Fibroblast of lung (primary cell): ENCODE measurements around the gene NOS3. TPM values are rescaled to one million over a fixed set of nuclear protein-coding genes. Genes with fewer than 3 reads are reported as not detected.

Source experiments
- DNase-seq, 2 donors: peaks; one replicate each; pipeline versions ENCODE4 v3.0.0 to v3.0.0-alpha.2; 2010; ENCODE audit warnings: low read depth in 2 of 2
- H2AFZ ChIP-seq: 2 replicates; pipeline ENCODE4 v1.5.1; 2012; ENCODE audit warnings: low read length, control low read depth, inconsistent platforms
- H3K27ac ChIP-seq: 2 replicates; pipeline ENCODE4 v1.5.1; 2011; ENCODE audit warnings: low read length, control low read depth; ENCODE audit not compliant: insufficient read depth
- H3K27me3 ChIP-seq: 2 replicates; pipeline ENCODE4 v1.5.1; 2011; ENCODE audit warnings: mild to moderate bottlenecking, low read length; ENCODE audit not compliant: control insufficient read depth, insufficient read depth
- H3K36me3 ChIP-seq: 2 replicates; pipeline ENCODE4 v1.5.1; 2011; ENCODE audit warnings: low read length; ENCODE audit not compliant: control insufficient read depth, insufficient read depth
- H3K4me1 ChIP-seq: 2 replicates; pipeline ENCODE4 v1.5.1; 2011; ENCODE audit warnings: low read length; ENCODE audit not compliant: control insufficient read depth, insufficient read depth; ENCODE audit errors: extremely low read depth
- H3K4me2 ChIP-seq: 2 replicates; pipeline ENCODE4 v1.5.1; 2011; ENCODE audit warnings: low read length, control low read depth; ENCODE audit not compliant: insufficient read depth; ENCODE audit errors: extremely low read depth
- H3K4me3 ChIP-seq, 4 experiments: fragments of 200-600 bp in 1 of 4; sonication (generic) in 1 of 4; replicated peaks in 1 of 4; 2 replicates each; pipeline ENCODE4 v1.5.1; 2011 to 2016; ENCODE audit warnings: low read length in 4 of 4, low read depth in 3 of 4, mild to moderate bottlenecking in 3 of 4, control low read depth in 2 of 4, inconsistent platforms in 1 of 4, mixed read lengths in 1 of 4; ENCODE audit not compliant: insufficient read depth in 1 of 4; ENCODE audit errors: control extremely low read depth in 1 of 4
- H3K79me2 ChIP-seq: 2 replicates; pipeline ENCODE4 v1.5.1; 2012; ENCODE audit warnings: mild to moderate bottlenecking, low read length, inconsistent platforms; ENCODE audit not compliant: control insufficient read depth, insufficient read depth
- H3K9ac ChIP-seq: 2 replicates; pipeline ENCODE4 v1.5.1; 2011; ENCODE audit warnings: mild to moderate bottlenecking, low read length, control low read depth; ENCODE audit not compliant: insufficient read depth
- H3K9me3 ChIP-seq: 2 replicates; pipeline ENCODE4 v1.5.1; 2012; ENCODE audit warnings: low read depth, low read length; ENCODE audit not compliant: control insufficient read depth, insufficient read depth
- H4K20me1 ChIP-seq: 2 replicates; pipeline ENCODE4 v1.5.1; 2011; ENCODE audit warnings: low read length; ENCODE audit not compliant: control insufficient read depth, insufficient read depth; ENCODE audit errors: extremely low read depth
- EZH2 ChIP-seq: IDR thresholded peaks from 2 replicates; pipeline ENCODE4 v1.5.1; 2012; ENCODE audit warnings: low read length, control low read depth, mild to moderate bottlenecking; ENCODE audit errors: missing control alignments
- polyA plus RNA-seq, 2 donors: library from polyadenylated mRNA; depleted of rRNA in 1 of 2; stranded (reverse) in 1 of 2; unstranded in 1 of 2; fragments of >200 nt; gene quantifications; 2 replicates each; pipeline ENCODE4 v1.2.1, GENCODE V29; 2011 to 2012; ENCODE audit warnings: missing spikeins in 1 of 2
- total RNA-seq: library from RNA; depleted of rRNA; stranded (reverse); fragments of >200 nt; gene quantifications from 2 replicates; pipeline ENCODE4 v1.2.1, GENCODE V29; 2014
- TF ChIP-seq, protein P1 (sequence below), 2 donors: IDR thresholded peaks in 1 of 2; conservative IDR thresholded peaks in 1 of 2; 1 replicate in 1 of 2; 2 replicates in 1 of 2; pipeline ENCODE4 v1.5.1; 2011 to 2012; ENCODE audit warnings: low read length in 2 of 2, control low read depth in 1 of 2, inconsistent platforms in 1 of 2, low read depth in 1 of 2, mild to moderate bottlenecking in 1 of 2

Gene NOS3
- total and polyA plus RNA-seq, 2 donors (not counting 1 experiment from before 2014, with no cell fraction given) = 0.12 to 0.50 TPM

DNA sequence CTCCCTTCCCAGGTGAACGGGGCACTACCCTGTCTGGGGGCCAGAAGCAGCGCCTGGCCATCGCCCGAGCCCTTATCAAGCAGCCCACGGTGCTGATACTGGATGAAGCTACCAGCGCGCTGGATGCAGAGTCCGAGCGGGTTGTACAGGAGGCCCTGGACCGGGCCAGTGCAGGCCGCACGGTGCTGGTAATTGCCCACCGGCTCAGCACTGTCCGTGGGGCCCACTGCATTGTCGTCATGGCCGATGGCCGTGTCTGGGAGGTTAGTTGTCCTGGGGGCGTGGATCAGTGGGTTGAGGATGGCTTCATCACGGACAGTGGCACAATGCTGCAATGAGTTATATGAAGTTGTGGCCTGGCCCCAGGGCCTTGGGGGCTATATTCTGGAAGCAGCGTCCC is 53.1 kb downstream of the NOS3 start:
- Histone ChIP-seq H3K4me3 (no peak overlapping the region), H3K4me2 (no peak overlapping the region), H3K27ac (no peak overlapping the region), H3K4me1 (peaks cover 14% of the 10 kb centered on the region), H3K27me3 (no peaks in the 10 kb centered on the region), H3K9ac (no peak overlapping the region), H3K9me3 (no peaks in the 10 kb centered on the region), H4K20me1 (no peaks in the 10 kb centered on the region), H3K79me2 (no peaks in the 10 kb centered on the region), H2AFZ (no peak overlapping the region), H3K36me3 (peaks cover 3% of the 10 kb centered on the region)
- no peak for DNase-seq
- no peak for TF ChIP-seq EZH2
- TF ChIP-seq, protein P1, sequence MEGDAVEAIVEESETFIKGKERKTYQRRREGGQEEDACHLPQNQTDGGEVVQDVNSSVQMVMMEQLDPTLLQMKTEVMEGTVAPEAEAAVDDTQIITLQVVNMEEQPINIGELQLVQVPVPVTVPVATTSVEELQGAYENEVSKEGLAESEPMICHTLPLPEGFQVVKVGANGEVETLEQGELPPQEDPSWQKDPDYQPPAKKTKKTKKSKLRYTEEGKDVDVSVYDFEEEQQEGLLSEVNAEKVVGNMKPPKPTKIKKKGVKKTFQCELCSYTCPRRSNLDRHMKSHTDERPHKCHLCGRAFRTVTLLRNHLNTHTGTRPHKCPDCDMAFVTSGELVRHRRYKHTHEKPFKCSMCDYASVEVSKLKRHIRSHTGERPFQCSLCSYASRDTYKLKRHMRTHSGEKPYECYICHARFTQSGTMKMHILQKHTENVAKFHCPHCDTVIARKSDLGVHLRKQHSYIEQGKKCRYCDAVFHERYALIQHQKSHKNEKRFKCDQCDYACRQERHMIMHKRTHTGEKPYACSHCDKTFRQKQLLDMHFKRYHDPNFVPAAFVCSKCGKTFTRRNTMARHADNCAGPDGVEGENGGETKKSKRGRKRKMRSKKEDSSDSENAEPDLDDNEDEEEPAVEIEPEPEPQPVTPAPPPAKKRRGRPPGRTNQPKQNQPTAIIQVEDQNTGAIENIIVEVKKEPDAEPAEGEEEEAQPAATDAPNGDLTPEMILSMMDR (conservative IDR thresholded peaks at IDR 0.05 in 1 of 2, IDR thresholded peaks at IDR 0.05 in 1 of 2; ENCODE audit: low read depth in 1 of 2, low read length in 2 of 2) = no peak

DNA sequence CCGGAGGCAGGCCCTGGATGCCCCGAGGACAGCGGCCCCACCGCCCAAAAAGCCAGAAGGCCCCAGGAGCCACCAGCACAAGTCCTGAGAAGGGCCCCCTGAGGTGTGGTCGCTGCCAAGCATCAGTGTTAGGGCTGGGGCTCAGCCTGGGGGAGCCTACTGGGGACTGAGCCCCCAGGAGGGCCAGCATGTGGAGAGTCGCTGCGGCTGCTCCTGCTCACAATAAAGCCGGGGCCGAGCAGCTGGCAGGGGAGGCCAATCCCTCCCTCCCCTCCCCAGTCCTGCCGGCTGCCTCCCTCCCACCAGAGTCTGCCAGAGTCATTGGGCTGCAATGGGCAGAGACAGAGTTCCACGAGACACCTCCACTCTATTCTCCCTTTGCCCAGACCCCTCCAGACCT is 54.4 kb downstream of the NOS3 start:
- Histone ChIP-seq H3K27me3 (no peaks in the 10 kb centered on the region), H3K36me3 (peaks cover 3% of the 10 kb centered on the region), H4K20me1 (no peaks in the 10 kb centered on the region), H3K27ac (no peak overlapping the region), H3K79me2 (no peaks in the 10 kb centered on the region), H3K4me2 (no peak overlapping the region), H2AFZ (no peak overlapping the region), H3K4me3 (no peak overlapping the region), H3K9ac (no peak overlapping the region), H3K9me3 (no peaks in the 10 kb centered on the region), H3K4me1 (peaks cover 8% of the 10 kb centered on the region)
- TF ChIP-seq, protein P1 (conservative IDR thresholded peaks at IDR 0.05 in 1 of 2, IDR thresholded peaks at IDR 0.05 in 1 of 2; ENCODE audit: low read depth in 1 of 2, low read length in 2 of 2) = no peak
- TF ChIP-seq EZH2 = no peak
- no peak for DNase-seq

DNA sequence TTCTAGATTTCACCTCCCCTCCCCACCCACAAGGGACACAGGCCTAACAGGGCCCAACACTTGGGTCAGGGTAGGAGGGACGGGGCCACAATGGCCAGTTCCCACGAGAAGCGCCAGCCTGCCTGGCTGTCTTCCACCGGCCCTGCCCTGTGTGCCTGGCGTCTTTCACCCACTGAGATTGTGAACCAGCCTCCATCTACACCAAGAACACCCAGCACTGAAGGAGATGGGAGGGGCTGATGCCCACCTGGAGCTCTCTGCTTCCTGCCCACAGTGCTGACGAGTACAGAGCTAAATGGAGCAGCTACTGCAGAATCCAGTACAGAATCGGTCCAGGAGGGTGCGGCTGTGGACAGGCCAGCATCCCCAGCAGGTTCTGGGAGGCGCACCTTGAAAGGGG is 55.1 kb downstream of the NOS3 start:
- Histone ChIP-seq H3K9me3 (no peaks in the 10 kb centered on the region), H3K27me3 (no peaks in the 10 kb centered on the region), H4K20me1 (no peaks in the 10 kb centered on the region), H3K27ac (no peak overlapping the region), H3K4me2 (no peak overlapping the region), H3K36me3 (peaks cover 3% of the 10 kb centered on the region), H2AFZ (no peak overlapping the region), H3K79me2 (no peaks in the 10 kb centered on the region), H3K4me3 (no peak overlapping the region), H3K9ac (no peak overlapping the region), H3K4me1 (peaks cover 8% of the 10 kb centered on the region)
- TF ChIP-seq, protein P1 (conservative IDR thresholded peaks at IDR 0.05 in 1 of 2, IDR thresholded peaks at IDR 0.05 in 1 of 2; ENCODE audit: low read depth in 1 of 2, low read length in 2 of 2) = no peak
- TF ChIP-seq EZH2 = no peak
- no peak for DNase-seq
